ENCODE data around the gene EXD2. TPM values are rescaled to one million over a fixed set of nuclear protein-coding genes. Genes with fewer than 3 reads are reported as not detected.

Gene EXD2
- total and polyA plus RNA-seq, 7 experiments from 2014 or later, result 3.7 to 17.2 (median 10.6) TPM

- intact Hi-C loops (cut with micrococcal nuclease), result no loop called here
- POLR2A ChIA-PET, result no interaction called here
- Histone ChIP-seq H3K4me3 (ENCODE audit: low read length) (no peak overlapping the region), H3K9me3 (ENCODE audit: control insufficient read depth in 2 of 3, low read length in 3 of 3) (no peaks in the 10 kb centered on the region), H3K27me3 (ENCODE audit: control insufficient read depth in 2 of 2, insufficient read depth in 2 of 2, low read length in 2 of 2) (no peaks in the 10 kb centered on the region), H3K4me1 (ENCODE audit: control insufficient read depth in 2 of 2, insufficient read depth in 2 of 2, low read length in 2 of 2) (no peaks in the 10 kb centered on the region), H3K27ac (ENCODE audit: low read depth, low read length) (no peak overlapping the region), H3K36me3 (ENCODE audit: control insufficient read depth in 2 of 3, insufficient read depth in 3 of 3, low read length in 3 of 3) (peaks cover 0 to 28% (median 9%) of the 10 kb centered on the region in 3 experiments)
- CTCF ChIA-PET, result interaction anchor here (0.6 to 1.1 kb wide), 2 partner anchors 102 to 387 kb away, joined by 3 read pairs; no protein-coding TSS in a partner anchor
- H3K27ac Mint-ChIP-seq, result peak overlapping the region in 1 of 9 donors; percentile 33
- peaks cover 2 to 50% (median 14%) of the 10 kb centered on the region in 5 donors for H3K36me3 Mint-ChIP-seq
- peaks cover 0 to 8% (median 0%) of the 10 kb centered on the region in 7 donors for H3K4me1 Mint-ChIP-seq
- ATAC-seq (no peak), DNase-seq (no peak)
- no peak overlapping the region for H3K4me3 Mint-ChIP-seq
- H3K27me3 Mint-ChIP-seq, result no peaks in the 10 kb centered on the region
- no peaks in the 10 kb centered on the region for H3K9me3 Mint-ChIP-seq
These were observed 40.2 kb downstream of the EXD2 start for GRCh38 chr14:69231486-69231885.

GRCh38 chr14:69232388-69232787, 41.1 kb downstream of the EXD2 start:
- H3K4me3 ChIP-seq (ENCODE audit: low read length), result no peak overlapping the region
- ATAC-seq, result no peak
- H3K4me3 Mint-ChIP-seq, result no peak overlapping the region
- H3K9me3 ChIP-seq (ENCODE audit: control insufficient read depth in 2 of 3, low read length in 3 of 3), result no peaks in the 10 kb centered on the region
- H3K27me3 ChIP-seq (ENCODE audit: control insufficient read depth in 2 of 2, insufficient read depth in 2 of 2, low read length in 2 of 2), result no peaks in the 10 kb centered on the region
- peaks cover 0 to 8% (median 0%) of the 10 kb centered on the region in 7 donors for H3K4me1 Mint-ChIP-seq
- ChIA-PET POLR2A (interaction anchor here (0.6 kb wide), 1 partner anchor 134 kb away, joined by 3 read pairs; no protein-coding TSS in a partner anchor), CTCF (interaction anchor here (1.4 kb wide), 1 partner anchor 10 kb away, joined by 5 read pairs; no protein-coding TSS in a partner anchor)
- peaks cover 0 to 37% (median 9%) of the 10 kb centered on the region in 3 experiments for H3K36me3 ChIP-seq (ENCODE audit: control insufficient read depth in 2 of 3, insufficient read depth in 3 of 3, low read length in 3 of 3)
- peaks cover 2 to 56% (median 14%) of the 10 kb centered on the region in 5 donors for H3K36me3 Mint-ChIP-seq
- intact Hi-C loops (cut with micrococcal nuclease), result no loop called here
- no peaks in the 10 kb centered on the region for H3K4me1 ChIP-seq (ENCODE audit: control insufficient read depth in 2 of 2, insufficient read depth in 2 of 2, low read length in 2 of 2)
- H3K9me3 Mint-ChIP-seq, result no peaks in the 10 kb centered on the region
- peak overlapping the region in 1 of 9 donors; percentile 29 for H3K27ac Mint-ChIP-seq
- no peak overlapping the region for H3K27ac ChIP-seq (ENCODE audit: low read depth, low read length)
- no peak for DNase-seq
- H3K27me3 Mint-ChIP-seq, result no peaks in the 10 kb centered on the region

GRCh38 chr14:69234106-69234505, 42.8 kb downstream of the EXD2 start:
- H3K4me1 Mint-ChIP-seq, result peaks cover 0 to 8% (median 0%) of the 10 kb centered on the region in 7 donors
- no peaks in the 10 kb centered on the region for H3K9me3 Mint-ChIP-seq
- DNase-seq (no peak), ATAC-seq (no peak)
- Histone ChIP-seq H3K27ac (ENCODE audit: low read depth, low read length) (no peak overlapping the region), H3K4me3 (ENCODE audit: low read length) (no peak overlapping the region), H3K9me3 (ENCODE audit: control insufficient read depth in 2 of 3, low read length in 3 of 3) (no peaks in the 10 kb centered on the region), H3K27me3 (ENCODE audit: control insufficient read depth in 2 of 2, insufficient read depth in 2 of 2, low read length in 2 of 2) (no peaks in the 10 kb centered on the region), H3K36me3 (ENCODE audit: control insufficient read depth in 2 of 3, insufficient read depth in 3 of 3, low read length in 3 of 3) (peaks cover 6 to 48% (median 9%) of the 10 kb centered on the region in 3 experiments), H3K4me1 (ENCODE audit: control insufficient read depth in 2 of 2, insufficient read depth in 2 of 2, low read length in 2 of 2) (no peaks in the 10 kb centered on the region)
- intact Hi-C loops (cut with micrococcal nuclease), result no loop called here
- ChIA-PET POLR2A (no interaction called here), CTCF (interaction anchor here (0.6 to 0.7 kb wide), 2 partner anchors 9 to 1308 kb away, joined by 3 read pairs; no protein-coding TSS in a partner anchor)
- H3K27me3 Mint-ChIP-seq, result no peaks in the 10 kb centered on the region
- H3K4me3 Mint-ChIP-seq, result no peak overlapping the region
- peaks cover 2 to 56% (median 16%) of the 10 kb centered on the region in 5 donors for H3K36me3 Mint-ChIP-seq
- H3K27ac Mint-ChIP-seq, result no peak overlapping the region

- Mint-ChIP-seq H3K9me3 (no peaks in the 10 kb centered on the region), H3K27ac (peak overlapping the region in 1 of 9 donors; percentile 22), H3K36me3 (peaks cover 2 to 58% (median 16%) of the 10 kb centered on the region in 5 donors), H3K4me1 (peaks cover 0 to 8% (median 0%) of the 10 kb centered on the region in 7 donors), H3K4me3 (no peak overlapping the region), H3K27me3 (no peaks in the 10 kb centered on the region)
- intact Hi-C loops (cut with micrococcal nuclease), result no loop called here
- no peaks in the 10 kb centered on the region for H3K27me3 ChIP-seq (ENCODE audit: control insufficient read depth in 2 of 2, insufficient read depth in 2 of 2, low read length in 2 of 2)
- no peaks in the 10 kb centered on the region for H3K4me1 ChIP-seq (ENCODE audit: control insufficient read depth in 2 of 2, insufficient read depth in 2 of 2, low read length in 2 of 2)
- CTCF ChIA-PET, result no interaction called here
- POLR2A ChIA-PET, result no interaction called here
- H3K9me3 ChIP-seq (ENCODE audit: control insufficient read depth in 2 of 3, low read length in 3 of 3), result no peaks in the 10 kb centered on the region
- DNase-seq (no peak), ATAC-seq (no peak)
- peaks cover 7 to 49% (median 9%) of the 10 kb centered on the region in 3 experiments for H3K36me3 ChIP-seq (ENCODE audit: control insufficient read depth in 2 of 3, insufficient read depth in 3 of 3, low read length in 3 of 3)
- H3K4me3 ChIP-seq (ENCODE audit: low read length), result no peak overlapping the region
- no peak overlapping the region for H3K27ac ChIP-seq (ENCODE audit: low read depth, low read length)
These were observed 44.4 kb downstream of the EXD2 start for GRCh38 chr14:69235708-69236107.

GRCh38 chr14:69237142-69237541, 45.8 kb downstream of the EXD2 start:
- Histone ChIP-seq H3K4me1 (ENCODE audit: control insufficient read depth in 2 of 2, insufficient read depth in 2 of 2, low read length in 2 of 2) (no peaks in the 10 kb centered on the region), H3K27me3 (ENCODE audit: control insufficient read depth in 2 of 2, insufficient read depth in 2 of 2, low read length in 2 of 2) (no peaks in the 10 kb centered on the region), H3K27ac (ENCODE audit: low read depth, low read length) (no peak overlapping the region), H3K4me3 (ENCODE audit: low read length) (no peak overlapping the region), H3K9me3 (ENCODE audit: control insufficient read depth in 2 of 3, low read length in 3 of 3) (no peaks in the 10 kb centered on the region), H3K36me3 (ENCODE audit: control insufficient read depth in 2 of 3, insufficient read depth in 3 of 3, low read length in 3 of 3) (peaks cover 7 to 45% (median 9%) of the 10 kb centered on the region in 3 experiments)
- H3K27ac Mint-ChIP-seq, result peak overlapping the region in 1 of 9 donors; percentile 22
- no peaks in the 10 kb centered on the region for H3K9me3 Mint-ChIP-seq
- ChIA-PET CTCF (interaction anchor here (0.7 to 1.9 kb wide), 2 partner anchors 108 to 243 kb away, joined by 4 to 5 read pairs; no protein-coding TSS in a partner anchor), POLR2A (interaction anchor here (0.6 kb wide), 1 partner anchor 1044 kb away, joined by 3 read pairs; no protein-coding TSS in a partner anchor)
- H3K27me3 Mint-ChIP-seq, result no peaks in the 10 kb centered on the region
- peaks cover 0 to 53% (median 13%) of the 10 kb centered on the region in 5 donors for H3K36me3 Mint-ChIP-seq
- DNase-seq (no peak), ATAC-seq (no peak)
- peaks cover 0 to 8% (median 0%) of the 10 kb centered on the region in 7 donors for H3K4me1 Mint-ChIP-seq
- intact Hi-C loops (cut with micrococcal nuclease), result no loop called here
- no peak overlapping the region for H3K4me3 Mint-ChIP-seq

GRCh38 chr14:69237584-69237983, 46.3 kb downstream of the EXD2 start:
- ATAC-seq (no peak), DNase-seq (no peak)
- Mint-ChIP-seq H3K27ac (no peak overlapping the region), H3K9me3 (no peaks in the 10 kb centered on the region), H3K27me3 (no peaks in the 10 kb centered on the region), H3K36me3 (peaks cover 0 to 48% (median 9%) of the 10 kb centered on the region in 5 donors), H3K4me1 (peaks cover 0 to 8% (median under 1%) of the 10 kb centered on the region in 7 donors), H3K4me3 (no peak overlapping the region)
- no peaks in the 10 kb centered on the region for H3K27me3 ChIP-seq (ENCODE audit: control insufficient read depth in 2 of 2, insufficient read depth in 2 of 2, low read length in 2 of 2)
- no peaks in the 10 kb centered on the region for H3K4me1 ChIP-seq (ENCODE audit: control insufficient read depth in 2 of 2, insufficient read depth in 2 of 2, low read length in 2 of 2)
- intact Hi-C loops (cut with micrococcal nuclease), result no loop called here
- H3K36me3 ChIP-seq (ENCODE audit: control insufficient read depth in 2 of 3, insufficient read depth in 3 of 3, low read length in 3 of 3), result peaks cover 7 to 44% (median 9%) of the 10 kb centered on the region in 3 experiments
- CTCF ChIA-PET, result interaction anchor here (0.7 to 1.9 kb wide), 2 partner anchors 108 to 242 kb away, joined by 4 to 5 read pairs; no protein-coding TSS in a partner anchor
- POLR2A ChIA-PET, result no interaction called here
- H3K27ac ChIP-seq (ENCODE audit: low read depth, low read length), result no peak overlapping the region
- no peak overlapping the region for H3K4me3 ChIP-seq (ENCODE audit: low read length)
- no peaks in the 10 kb centered on the region for H3K9me3 ChIP-seq (ENCODE audit: control insufficient read depth in 2 of 3, low read length in 3 of 3)

GRCh38 chr14:69238883-69239282, 47.6 kb downstream of the EXD2 start:
- no peak overlapping the region for H3K4me3 ChIP-seq (ENCODE audit: low read length)
- Mint-ChIP-seq H3K27ac (peak overlapping the region in 1 of 9 donors; percentile 3), H3K9me3 (no peaks in the 10 kb centered on the region), H3K4me3 (no peak overlapping the region), H3K36me3 (peaks cover 0 to 44% (median 7%) of the 10 kb centered on the region in 5 donors), H3K27me3 (no peaks in the 10 kb centered on the region), H3K4me1 (peaks cover 0 to 8% (median 4%) of the 10 kb centered on the region in 7 donors)
- ATAC-seq (no peak), DNase-seq (no peak)
- ChIA-PET POLR2A (no interaction called here), CTCF (interaction anchor here (2.1 kb wide), 1 partner anchor 221 kb away, joined by 7 read pairs; no protein-coding TSS in a partner anchor)
- intact Hi-C loops (cut with micrococcal nuclease), result no loop called here
- peaks cover 7 to 44% (median 9%) of the 10 kb centered on the region in 3 experiments for H3K36me3 ChIP-seq (ENCODE audit: control insufficient read depth in 2 of 3, insufficient read depth in 3 of 3, low read length in 3 of 3)
- H3K27ac ChIP-seq (ENCODE audit: low read depth, low read length), result no peak overlapping the region
- no peaks in the 10 kb centered on the region for H3K4me1 ChIP-seq (ENCODE audit: control insufficient read depth in 2 of 2, insufficient read depth in 2 of 2, low read length in 2 of 2)
- H3K9me3 ChIP-seq (ENCODE audit: control insufficient read depth in 2 of 3, low read length in 3 of 3), result no peaks in the 10 kb centered on the region
- H3K27me3 ChIP-seq (ENCODE audit: control insufficient read depth in 2 of 2, insufficient read depth in 2 of 2, low read length in 2 of 2), result no peaks in the 10 kb centered on the region

All from naive thymus-derived CD4-positive, alpha-beta T cell (primary cell).